Neural progenitor cell (in vitro differentiated cells): Measurements from ENCODE around the gene THBS4. TPM values are rescaled to one million over a fixed set of nuclear protein-coding genes. Genes with fewer than 3 reads are reported as not detected.

Experiments
- DNase-seq: peaks from one replicate; pipeline ENCODE4 v3.0.0-alpha.2; 2016; ENCODE audit warnings: low spot score
- H2AFZ ChIP-seq: fragments of 200-600 bp; sonication (generic); replicated peaks from 2 replicates; pipeline ENCODE4 v1.6.1; 2016; ENCODE audit warnings: antibody characterized with exemption
- H3F3A ChIP-seq: fragments of 200-600 bp; sonication (generic); 2 replicates; pipeline ENCODE4 v1.6.1; 2016; ENCODE audit warnings: antibody characterized with exemption, low read depth
- H3K27ac ChIP-seq: fragments of 200-600 bp; sonication (generic); 2 replicates; pipeline ENCODE4 v1.5.1; 2016; ENCODE audit warnings: mild to moderate bottlenecking
- H3K27me3 ChIP-seq: fragments of 200-600 bp; sonication (generic); 2 replicates; pipeline ENCODE4 v1.6.1; 2016; ENCODE audit warnings: mild to moderate bottlenecking, moderate library complexity
- H3K36me3 ChIP-seq: fragments of 200-600 bp; sonication (generic); 2 replicates; pipeline ENCODE4 v1.5.1; 2016
- H3K4me1 ChIP-seq: fragments of 200-600 bp; sonication (generic); 2 replicates; pipeline ENCODE4 v1.6.1; 2016; ENCODE audit warnings: mixed run types
- H3K4me2 ChIP-seq: fragments of 200-600 bp; sonication (generic); 2 replicates; pipeline ENCODE4 v1.6.1; 2016
- H3K4me3 ChIP-seq: fragments of 200-600 bp; sonication (generic); 2 replicates; pipeline ENCODE4 v1.5.1; 2016
- H3K79me2 ChIP-seq: fragments of 200-600 bp; sonication (generic); 2 replicates; pipeline ENCODE4 v1.6.1; 2016; ENCODE audit warnings: low read depth
- H3K9ac ChIP-seq: fragments of 200-600 bp; sonication (generic); 2 replicates; pipeline ENCODE4 v1.6.1; 2016
- H3K9me3 ChIP-seq: fragments of 200-600 bp; sonication (generic); 2 replicates; pipeline ENCODE4 v1.5.1; 2016; ENCODE audit warnings: low read depth
- H4K20me1 ChIP-seq: fragments of 200-600 bp; sonication (generic); 2 replicates; pipeline ENCODE4 v1.6.1; 2016; ENCODE audit warnings: low read depth
- H3K27ac Mint-ChIP-seq: 3 replicates; pipeline ENCODE4 v1.8.0; 2021; ENCODE audit warnings: mixed read lengths
- H3K27me3 Mint-ChIP-seq: 2 replicates; pipeline ENCODE4 v1.8.0; 2022; ENCODE audit warnings: low read depth, mild to moderate bottlenecking, inconsistent platforms, moderate library complexity, mixed read lengths; ENCODE audit not compliant: insufficient read depth
- H3K36me3 Mint-ChIP-seq: 3 replicates; pipeline ENCODE4 v1.8.0; 2021; ENCODE audit warnings: mixed read lengths
- H3K4me1 Mint-ChIP-seq: 3 replicates; pipeline ENCODE4 v1.8.0; 2021; ENCODE audit warnings: mixed read lengths
- H3K4me3 Mint-ChIP-seq: 3 replicates; pipeline ENCODE4 v1.8.0; 2021; ENCODE audit warnings: mild to moderate bottlenecking, moderate library complexity, mixed read lengths
- H3K9me3 Mint-ChIP-seq: 3 replicates; pipeline ENCODE4 v1.8.0; 2020; ENCODE audit warnings: mixed read lengths
- CTCF ChIP-seq: fragments of 200-600 bp; sonication (generic); IDR thresholded peaks from 2 replicates; pipeline ENCODE4 v1.5.1; 2017; ENCODE audit warnings: antibody characterized with exemption, mild to moderate bottlenecking
- EZH2 ChIP-seq: fragments of 200-600 bp; sonication (generic); IDR thresholded peaks from 2 replicates; pipeline ENCODE4 v1.6.1; 2017; ENCODE audit warnings: antibody characterized with exemption, mild to moderate bottlenecking, moderate library complexity
- EZH2phosphoT487 ChIP-seq: fragments of 200-600 bp; sonication (generic); IDR thresholded peaks from 2 replicates; pipeline ENCODE4 v1.6.1; 2017; ENCODE audit warnings: antibody characterized with exemption
- total RNA-seq: library from RNA; depleted of rRNA; stranded (reverse); fragments of >200 nt; gene quantifications from 2 replicates; pipeline ENCODE4 v1.2.3, GENCODE V29; 2015; ENCODE audit warnings: low replicate concordance

Gene THBS4
- total RNA-seq, 1 donor from 2014 or later, result 31.6 TPM

GRCh38 chr5:80025069-80025468 lies 10.1 kb upstream of the THBS4 start:
- Mint-ChIP-seq H3K27ac (no peak overlapping the region), H3K4me1 (no peaks in the 10 kb centered on the region), H3K36me3 (no peaks in the 10 kb centered on the region), H3K27me3 (no peaks in the 10 kb centered on the region), H3K4me3 (no peak overlapping the region), H3K9me3 (no peaks in the 10 kb centered on the region)
- Histone ChIP-seq H3K27ac (no peak overlapping the region), H3K9me3 (no peaks in the 10 kb centered on the region), H3K27me3 (no peaks in the 10 kb centered on the region), H3K79me2 (no peaks in the 10 kb centered on the region), H3K4me2 (no peak overlapping the region), H4K20me1 (no peaks in the 10 kb centered on the region), H3K36me3 (no peaks in the 10 kb centered on the region), H3K9ac (no peak overlapping the region), H3K4me3 (no peak overlapping the region), H2AFZ (no peak overlapping the region), H3K4me1 (peaks cover 8% of the 10 kb centered on the region), H3F3A (no peaks in the 10 kb centered on the region)
- DNase-seq, result no peak
- TF ChIP-seq EZH2 (no peak), CTCF (no peak), EZH2phosphoT487 (no peak)

DNA sequence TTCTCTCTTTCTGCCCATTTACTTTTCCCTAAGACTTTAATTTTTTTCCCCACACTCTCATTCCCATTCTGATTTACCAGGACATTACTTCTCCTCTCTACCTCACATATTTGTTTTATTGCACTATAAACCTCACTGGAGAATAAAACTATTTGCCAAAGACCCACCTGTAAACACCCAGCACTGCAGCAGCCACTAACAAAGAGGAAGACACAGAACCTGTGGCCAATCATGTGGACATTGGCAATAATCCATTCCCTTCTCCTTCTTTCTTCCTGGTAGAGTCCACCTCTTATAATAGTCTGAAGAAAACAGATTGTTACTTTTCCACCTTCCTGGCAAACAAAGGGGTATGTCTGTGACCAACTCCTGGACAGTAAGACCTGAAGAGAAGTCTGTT lies 8.3 kb upstream of the THBS4 start:
- TF ChIP-seq EZH2 (no peak), EZH2phosphoT487 (no peak)
- Mint-ChIP-seq H3K4me1 (no peaks in the 10 kb centered on the region), H3K27me3 (no peaks in the 10 kb centered on the region), H3K9me3 (no peaks in the 10 kb centered on the region), H3K36me3 (no peaks in the 10 kb centered on the region), H3K27ac (no peak overlapping the region), H3K4me3 (no peak overlapping the region)
- Histone ChIP-seq H3K9me3 (no peaks in the 10 kb centered on the region), H3K79me2 (no peaks in the 10 kb centered on the region), H3K27me3 (no peaks in the 10 kb centered on the region), H3F3A (no peaks in the 10 kb centered on the region), H2AFZ (no peak overlapping the region), H3K4me2 (no peak overlapping the region), H3K4me1 (peaks cover 5% of the 10 kb centered on the region), H3K27ac (no peak overlapping the region), H3K9ac (no peak overlapping the region), H4K20me1 (no peaks in the 10 kb centered on the region), H3K4me3 (no peak overlapping the region), H3K36me3 (no peaks in the 10 kb centered on the region)
- DNase-seq, result no peak

DNA sequence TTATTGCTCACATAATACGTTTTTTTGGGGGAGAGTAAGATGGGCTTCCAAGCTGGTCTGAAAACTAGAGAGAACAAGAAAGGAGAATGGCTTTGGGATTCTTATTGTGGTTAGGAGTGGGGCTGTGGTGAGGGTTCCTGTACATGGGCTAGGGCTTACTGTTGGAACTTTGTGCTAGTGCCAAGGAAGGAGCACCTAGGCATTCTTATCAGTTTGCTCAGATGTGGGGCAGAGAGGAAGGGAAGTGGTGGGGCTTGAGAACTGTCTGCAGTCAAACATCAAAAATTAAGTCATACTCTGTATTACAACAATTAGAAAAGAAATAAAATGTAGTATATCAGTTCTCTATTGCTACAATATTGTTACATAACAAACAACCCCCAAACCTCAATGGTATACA lies 4.0 kb upstream of the THBS4 start:
- H3K36me3 Mint-ChIP-seq, result no peaks in the 10 kb centered on the region
- H3K4me2 ChIP-seq, result no peak overlapping the region
- H3K4me1 Mint-ChIP-seq, result peaks cover 4% of the 10 kb centered on the region
- H2AFZ ChIP-seq, result no peak overlapping the region
- H3K27ac Mint-ChIP-seq, result no peak overlapping the region
- H3K27me3 ChIP-seq, result peaks cover 37% of the 10 kb centered on the region
- peaks cover 7% of the 10 kb centered on the region for H3F3A ChIP-seq
- no peak overlapping the region for H3K9ac ChIP-seq
- H3K27me3 Mint-ChIP-seq, result peaks cover 25% of the 10 kb centered on the region
- H3K27ac ChIP-seq, result no peak overlapping the region
- no peaks in the 10 kb centered on the region for H3K9me3 ChIP-seq
- H4K20me1 ChIP-seq, result no peaks in the 10 kb centered on the region
- no peaks in the 10 kb centered on the region for H3K36me3 ChIP-seq
- no peak for DNase-seq
- peaks cover 2% of the 10 kb centered on the region for H3K9me3 Mint-ChIP-seq
- TF ChIP-seq EZH2phosphoT487 (no peak), EZH2 (no peak), CTCF (no peak)
- H3K4me3 Mint-ChIP-seq, result no peak overlapping the region
- H3K4me1 ChIP-seq, result peaks cover 4% of the 10 kb centered on the region
- no peak overlapping the region for H3K4me3 ChIP-seq
- no peaks in the 10 kb centered on the region for H3K79me2 ChIP-seq

DNA sequence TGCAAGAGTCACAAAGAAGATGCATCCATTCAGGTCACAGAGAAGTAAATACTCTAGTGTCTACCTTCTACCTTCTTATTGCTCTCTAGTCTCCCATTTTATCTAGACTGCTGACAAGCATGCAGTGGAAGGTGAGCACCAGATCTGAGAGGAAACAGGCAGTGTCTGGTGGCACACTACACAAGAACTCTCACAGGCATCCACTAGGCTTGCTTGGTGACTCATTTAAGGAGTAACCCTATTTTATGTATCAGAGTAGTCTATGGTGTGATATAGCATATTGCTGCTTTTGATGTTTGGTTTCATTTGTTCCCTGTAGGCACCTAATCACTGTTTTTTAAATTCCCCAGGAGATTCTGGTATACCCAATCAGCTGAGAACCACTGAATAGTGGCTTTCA lies 1.6 kb upstream of the THBS4 start:
- Histone ChIP-seq H3K4me2 (no peak overlapping the region), H3K36me3 (no peaks in the 10 kb centered on the region), H3K4me1 (peaks cover 4% of the 10 kb centered on the region), H3K27ac (no peak overlapping the region), H3F3A (peaks cover 7% of the 10 kb centered on the region), H2AFZ (no peak overlapping the region), H3K9me3 (no peaks in the 10 kb centered on the region), H3K27me3 (peaks cover 50% of the 10 kb centered on the region), H3K4me3 (no peak overlapping the region), H3K9ac (no peak overlapping the region), H4K20me1 (no peaks in the 10 kb centered on the region), H3K79me2 (no peaks in the 10 kb centered on the region)
- Mint-ChIP-seq H3K27me3 (peaks cover 28% of the 10 kb centered on the region), H3K36me3 (no peaks in the 10 kb centered on the region), H3K4me3 (no peak overlapping the region), H3K9me3 (peaks cover 2% of the 10 kb centered on the region), H3K4me1 (peaks cover 4% of the 10 kb centered on the region), H3K27ac (no peak overlapping the region)
- DNase-seq, result no peak
- TF ChIP-seq EZH2, result no peak
- TF ChIP-seq CTCF, result no peak
- TF ChIP-seq EZH2phosphoT487, result no peak
